PFSK-1 (cell line): ENCODE data around the gene FAM222B.

Source experiments
- FOXP2 ChIP-seq: optimal IDR thresholded peaks from 2 replicates; pipeline ENCODE3; 2011; ENCODE audit warnings: borderline replicate concordance, control low read depth, inconsistent platforms; ENCODE audit not compliant: insufficient read depth; ENCODE audit errors: extremely low read length, extremely low read depth
- POLR2AphosphoS5 ChIP-seq: IDR thresholded peaks from 2 replicates; pipeline ENCODE4 v1.6.1; 2012; ENCODE audit warnings: low read depth, mild to moderate bottlenecking, control low read depth, low read length, moderate library complexity
- REST ChIP-seq, 2 experiments: IDR thresholded peaks; 2 replicates each; pipeline versions ENCODE4 v1.6.1 to v1.8.0; 2011 to 2012; ENCODE audit warnings: low read depth in 2 of 2, low read length in 2 of 2, control low read depth in 1 of 2, inconsistent platforms in 1 of 2, mild to moderate bottlenecking in 1 of 2, moderate library complexity in 1 of 2; ENCODE audit not compliant: insufficient read depth in 1 of 2
- SIN3A ChIP-seq: IDR thresholded peaks from 2 replicates; pipeline ENCODE4 v1.6.1; 2012; ENCODE audit warnings: mild to moderate bottlenecking, low read length, moderate library complexity, borderline replicate concordance; ENCODE audit not compliant: insufficient read depth
- TAF1 ChIP-seq: IDR thresholded peaks from 2 replicates; pipeline ENCODE4 v1.6.1; 2012; ENCODE audit warnings: low read length, control low read depth, borderline replicate concordance; ENCODE audit not compliant: insufficient read depth

The FAM222B gene

GRCh38 chr17:28807925-28808634 lies 34.5 kb downstream of the FAM222B start:
- TF ChIP-seq POLR2AphosphoS5 (no peak), SIN3A (0 out of 2 replicates have a peak, but pooled peaks have one; percentile 76)

- TF ChIP-seq TAF1, result no peak
- no peak for TF ChIP-seq SIN3A
- no peak for TF ChIP-seq POLR2AphosphoS5
- TF ChIP-seq FOXP2, result no peak
- no peak for TF ChIP-seq REST (IDR thresholded peaks at IDR 0.05; ENCODE audit: insufficient read depth in 1 of 2, low read depth in 2 of 2, low read length in 2 of 2)
These were observed 46.5 kb downstream of the FAM222B start for GRCh38 chr17:28796062-28796461.

GRCh38 chr17:28792877-28793661 lies 49.5 kb downstream of the FAM222B start:
- no peak for TF ChIP-seq TAF1
- TF ChIP-seq SIN3A, result no peak
- no peak for TF ChIP-seq REST (IDR thresholded peaks at IDR 0.05; ENCODE audit: insufficient read depth in 1 of 2, low read depth in 2 of 2, low read length in 2 of 2)
- TF ChIP-seq FOXP2, result no peak
- TF ChIP-seq POLR2AphosphoS5, result no peak

DNA sequence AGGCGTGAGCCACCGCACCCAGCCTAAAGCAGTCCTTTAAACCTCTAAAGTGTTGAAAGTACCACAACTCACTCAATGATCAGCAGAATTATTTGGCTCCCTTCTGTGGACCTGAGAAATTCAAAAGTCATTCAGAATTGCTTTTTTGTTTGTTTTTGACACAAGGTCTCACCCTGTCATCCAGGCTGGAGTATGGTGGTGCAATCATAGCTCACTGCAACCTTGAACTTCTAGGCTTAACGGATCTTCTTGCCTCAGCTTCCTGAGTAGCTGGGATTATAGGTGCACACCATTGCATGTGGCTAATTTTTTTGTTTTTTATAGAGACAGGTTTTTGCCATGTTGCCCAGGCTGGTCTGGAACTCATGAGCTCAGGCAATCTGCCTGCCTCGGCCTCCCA lies 54.5 kb downstream of the FAM222B start:
- TF ChIP-seq TAF1, result no peak

DNA sequence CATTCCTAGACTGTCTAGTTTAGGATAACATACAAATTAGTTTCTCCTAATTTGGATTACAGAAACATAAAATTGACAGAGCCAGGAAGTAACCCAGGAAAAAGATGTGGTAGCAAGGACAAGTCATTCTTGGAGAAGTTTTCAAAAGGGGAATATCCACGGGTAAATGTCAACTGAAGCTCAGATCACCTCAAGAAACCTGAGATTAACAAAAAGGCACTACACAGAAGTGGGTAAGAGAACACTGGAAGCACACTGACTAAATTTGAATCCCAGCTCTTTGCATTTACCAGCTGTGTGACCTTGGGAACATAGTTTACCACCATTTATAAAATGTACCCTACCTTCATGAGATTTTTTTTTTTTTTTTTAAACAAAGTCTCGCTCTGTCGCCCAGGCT lies 59.4 kb downstream of the FAM222B start:
- TF ChIP-seq SIN3A (no peak), TAF1 (no peak), POLR2AphosphoS5 (no peak), REST (IDR thresholded peaks at IDR 0.05; ENCODE audit: insufficient read depth in 1 of 2, low read depth in 2 of 2, low read length in 2 of 2) (no peak), FOXP2 (no peak)

DNA sequence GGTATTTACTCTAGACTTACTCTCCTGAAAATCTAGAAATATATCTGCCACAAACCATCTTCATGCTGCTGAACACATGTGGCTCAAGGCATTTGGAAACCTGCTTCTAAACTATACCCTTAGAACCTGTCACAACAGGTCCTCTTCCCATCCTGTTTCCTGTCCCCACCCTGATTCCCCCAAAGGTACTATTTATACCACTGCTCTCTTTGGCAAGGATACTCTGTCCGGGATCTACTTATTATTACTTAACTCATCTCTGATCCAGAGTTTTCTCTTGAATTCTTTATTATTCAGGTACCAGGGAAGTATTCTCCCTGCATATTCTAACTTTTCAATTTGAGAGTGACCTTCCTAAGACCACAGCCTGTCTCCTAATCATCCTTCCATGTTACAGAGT lies 65.4 kb downstream of the FAM222B start:
- TF ChIP-seq TAF1, result no peak
- no peak for TF ChIP-seq FOXP2
- no peak for TF ChIP-seq POLR2AphosphoS5
- TF ChIP-seq REST (IDR thresholded peaks at IDR 0.05; ENCODE audit: insufficient read depth in 1 of 2, low read depth in 2 of 2, low read length in 2 of 2), result no peak
- no peak for TF ChIP-seq SIN3A
